Peyer's patch (tissue), 4 donors: ENCODE results near the gene VPS52. TPM values are rescaled to one million over a fixed set of nuclear protein-coding genes. Genes with fewer than 3 reads are reported as not detected.

Source experiments
- DNase-seq, 3 donors: peaks; one replicate each; pipeline ENCODE4 v3.0.0-alpha.2; 2017 to 2019
- H3K27ac ChIP-seq, 4 donors: fragments of 200-600 bp; sonication (generic); one replicate each; pipeline ENCODE4 v1.5.1; 2016 to 2019
- H3K27me3 ChIP-seq, 2 donors: fragments of 200-600 bp; sonication (generic); one replicate each; pipeline ENCODE4 v1.5.1; 2019
- H3K36me3 ChIP-seq, 3 donors: fragments of 200-600 bp; sonication (generic); one replicate each; pipeline ENCODE4 v1.5.1; 2016 to 2019
- H3K4me1 ChIP-seq, 4 donors: fragments of 200-600 bp; sonication (generic); one replicate each; pipeline ENCODE4 v1.5.1; 2016 to 2019
- H3K4me3 ChIP-seq, 4 donors: fragments of 200-600 bp; sonication (generic); 1 replicate in 3 of 4; 2 replicates in 1 of 4; pipeline ENCODE4 v1.5.1; 2016 to 2019; ENCODE audit warnings: mild to moderate bottlenecking in 1 of 4
- H3K9me3 ChIP-seq, 4 donors: fragments of 200-600 bp; sonication (generic); one replicate each; pipeline ENCODE4 v1.5.1; 2016 to 2019; ENCODE audit warnings: mild to moderate bottlenecking in 1 of 4
- POLR2A ChIP-seq, 2 donors: fragments of 450-650 bp; IDR thresholded peaks; one replicate each; pipeline ENCODE4 v1.5.1; 2017; ENCODE audit warnings: antibody characterized with exemption in 2 of 2, mild to moderate bottlenecking in 2 of 2, moderate library complexity in 2 of 2
- total RNA-seq, 4 donors: library from RNA; depleted of rRNA; stranded (reverse); fragments of >200 nt; gene quantifications; one replicate each; pipeline ENCODE4 v1.1.0, GENCODE V29; 2016
- TF ChIP-seq, protein P1 (sequence below), 6 experiments: fragments of 450-650 bp in 4 of 6; fragments of 200-600 bp in 2 of 6; sonication (generic) in 1 of 6; IDR thresholded peaks; one replicate each; pipeline ENCODE4 v1.5.1; 2017 to 2019; ENCODE audit warnings: antibody characterized with exemption in 6 of 6, mild to moderate bottlenecking in 3 of 6, moderate library complexity in 1 of 6

Gene VPS52
- total RNA-seq, 4 donors from 2014 or later: 56.7 to 132 (median 95.8) TPM

DNA sequence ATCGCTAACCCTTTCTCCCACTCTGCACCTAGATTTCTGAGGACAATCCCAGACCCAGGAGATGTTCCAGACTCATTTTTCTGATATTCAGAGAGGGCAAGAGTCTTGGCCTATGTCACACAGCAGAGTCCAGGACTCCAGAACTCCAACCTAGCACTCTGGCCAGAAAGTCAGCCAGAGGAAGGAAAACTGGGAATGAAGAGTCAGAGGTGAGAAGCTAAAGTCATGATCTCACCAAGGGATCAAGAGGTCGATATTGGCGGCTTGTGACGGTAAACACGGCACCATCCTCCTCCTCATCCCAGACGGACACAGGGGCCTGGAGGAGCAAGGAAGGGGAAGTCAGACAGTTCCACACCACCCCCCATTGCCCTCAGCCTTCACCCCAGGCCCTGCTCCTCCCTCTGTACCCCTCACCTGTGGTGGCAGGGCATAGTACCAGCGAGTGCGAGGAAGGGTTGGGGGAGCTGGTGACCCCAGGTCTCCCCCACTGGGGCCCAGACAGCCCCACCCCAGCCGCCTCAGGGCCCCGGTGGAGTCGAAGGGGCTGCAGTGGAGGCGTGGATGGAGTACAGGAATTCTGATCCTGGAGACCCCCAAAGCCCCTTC is 25.2 kb upstream of the VPS52 start:
- Histone ChIP-seq H3K4me1 (peaks cover 0 to 22% (median 6%) of the 10 kb centered on the region in 4 donors), H3K9me3 (no peaks in the 10 kb centered on the region), H3K27me3 (no peaks in the 10 kb centered on the region), H3K36me3 (peaks cover 0 to 35% (median 0%) of the 10 kb centered on the region in 3 donors), H3K4me3 (peak overlapping the region in 3 of 4 donors; percentile 69 to 89 (median 86)), H3K27ac (peak overlapping the region; percentile 93 to 96 (median 95))
- no peak for DNase-seq
- TF ChIP-seq POLR2A (IDR thresholded peaks at IDR 0.05): no peak
- TF ChIP-seq, protein P1, sequence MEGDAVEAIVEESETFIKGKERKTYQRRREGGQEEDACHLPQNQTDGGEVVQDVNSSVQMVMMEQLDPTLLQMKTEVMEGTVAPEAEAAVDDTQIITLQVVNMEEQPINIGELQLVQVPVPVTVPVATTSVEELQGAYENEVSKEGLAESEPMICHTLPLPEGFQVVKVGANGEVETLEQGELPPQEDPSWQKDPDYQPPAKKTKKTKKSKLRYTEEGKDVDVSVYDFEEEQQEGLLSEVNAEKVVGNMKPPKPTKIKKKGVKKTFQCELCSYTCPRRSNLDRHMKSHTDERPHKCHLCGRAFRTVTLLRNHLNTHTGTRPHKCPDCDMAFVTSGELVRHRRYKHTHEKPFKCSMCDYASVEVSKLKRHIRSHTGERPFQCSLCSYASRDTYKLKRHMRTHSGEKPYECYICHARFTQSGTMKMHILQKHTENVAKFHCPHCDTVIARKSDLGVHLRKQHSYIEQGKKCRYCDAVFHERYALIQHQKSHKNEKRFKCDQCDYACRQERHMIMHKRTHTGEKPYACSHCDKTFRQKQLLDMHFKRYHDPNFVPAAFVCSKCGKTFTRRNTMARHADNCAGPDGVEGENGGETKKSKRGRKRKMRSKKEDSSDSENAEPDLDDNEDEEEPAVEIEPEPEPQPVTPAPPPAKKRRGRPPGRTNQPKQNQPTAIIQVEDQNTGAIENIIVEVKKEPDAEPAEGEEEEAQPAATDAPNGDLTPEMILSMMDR (IDR thresholded peaks at IDR 0.05): no peak

DNA sequence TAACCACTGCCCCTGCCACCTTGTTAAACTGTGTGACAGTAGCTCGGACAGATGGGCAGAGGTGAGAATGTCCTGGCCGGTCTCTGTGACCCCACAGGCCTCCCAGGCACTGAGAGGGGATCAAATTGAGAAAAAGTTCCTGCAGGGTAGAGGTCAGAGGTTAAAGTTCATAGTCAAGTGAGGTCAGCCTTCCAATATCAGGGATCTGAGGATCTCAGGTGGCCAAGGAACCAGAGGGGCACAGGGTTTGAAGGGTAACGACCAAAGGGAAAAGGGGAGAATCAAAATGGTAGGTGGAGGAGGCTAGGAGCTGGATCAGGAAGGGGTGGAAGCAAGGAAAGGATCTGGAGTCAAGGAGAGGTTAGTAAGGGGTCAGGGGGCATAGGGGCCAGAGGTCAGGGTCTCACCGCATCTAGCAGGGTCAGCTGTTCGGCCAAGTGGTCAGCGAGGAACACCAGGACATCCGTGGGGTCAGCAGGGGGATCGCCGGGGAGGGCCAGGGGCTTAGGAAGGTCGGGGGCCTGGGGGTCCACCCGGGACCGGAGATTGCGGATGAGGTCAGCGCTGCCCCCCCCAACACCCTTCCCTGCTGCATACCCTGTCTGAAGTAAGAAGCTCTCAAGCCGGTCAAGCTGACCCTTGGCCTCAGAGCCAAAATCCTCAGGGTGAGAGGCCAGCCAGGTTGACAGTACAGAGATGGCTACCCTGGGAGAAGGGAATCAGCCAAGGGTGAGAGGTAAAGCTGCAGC is 24.1 kb upstream of the VPS52 start:
- H3K27ac ChIP-seq: no peak overlapping the region
- no peak overlapping the region for H3K4me3 ChIP-seq
- peaks cover 0 to 42% (median 0%) of the 10 kb centered on the region in 3 donors for H3K36me3 ChIP-seq
- H3K9me3 ChIP-seq: no peaks in the 10 kb centered on the region
- DNase-seq: no peak
- TF ChIP-seq, protein P1 (IDR thresholded peaks at IDR 0.05): no peak
- TF ChIP-seq POLR2A (IDR thresholded peaks at IDR 0.05): no peak
- H3K4me1 ChIP-seq: peaks cover 0 to 21% (median 6%) of the 10 kb centered on the region in 4 donors
- H3K27me3 ChIP-seq: no peaks in the 10 kb centered on the region

DNA sequence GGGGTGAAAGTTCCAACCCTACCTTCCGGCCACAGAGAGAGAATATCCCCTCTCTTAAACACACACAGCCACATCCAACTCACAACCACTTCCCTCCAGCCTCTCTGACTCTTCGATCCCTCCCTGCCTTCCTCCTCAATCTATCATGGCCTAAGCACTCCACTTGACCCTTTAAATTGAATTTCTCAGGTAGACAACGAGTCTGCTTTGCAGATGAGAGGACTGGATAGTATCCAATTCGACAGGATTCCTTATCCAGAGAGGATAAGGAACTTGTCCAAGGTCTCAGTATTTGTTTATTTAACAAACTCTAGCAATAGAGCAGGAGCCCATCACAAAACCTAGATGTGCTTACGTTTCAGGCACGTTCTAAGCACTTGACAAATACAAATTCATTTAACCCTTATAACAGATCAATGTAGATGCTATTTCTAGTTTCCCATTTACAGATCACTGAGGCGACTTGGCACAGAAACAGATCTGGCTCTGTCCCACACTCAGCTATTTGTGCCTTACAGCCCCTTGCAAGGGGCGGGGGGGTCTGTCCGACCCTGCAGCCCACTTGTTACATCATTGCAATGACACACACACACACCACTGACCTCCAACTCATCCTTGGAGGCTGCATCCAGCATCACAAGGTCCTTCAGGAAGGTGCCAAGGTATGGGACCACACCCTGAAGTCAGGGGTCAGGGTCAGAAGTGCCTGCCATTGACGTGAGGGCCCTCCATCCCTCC is 22.6 kb upstream of the VPS52 start:
- DNase-seq: no peak
- Histone ChIP-seq H3K27me3 (no peaks in the 10 kb centered on the region), H3K4me1 (peaks cover 5 to 20% (median 9%) of the 10 kb centered on the region in 4 donors), H3K4me3 (no peak overlapping the region), H3K9me3 (no peaks in the 10 kb centered on the region), H3K36me3 (peaks cover 0 to 42% (median 0%) of the 10 kb centered on the region in 3 donors), H3K27ac (no peak overlapping the region)
- TF ChIP-seq, protein P1 (IDR thresholded peaks at IDR 0.05): no peak
- TF ChIP-seq POLR2A (IDR thresholded peaks at IDR 0.05): no peak

DNA sequence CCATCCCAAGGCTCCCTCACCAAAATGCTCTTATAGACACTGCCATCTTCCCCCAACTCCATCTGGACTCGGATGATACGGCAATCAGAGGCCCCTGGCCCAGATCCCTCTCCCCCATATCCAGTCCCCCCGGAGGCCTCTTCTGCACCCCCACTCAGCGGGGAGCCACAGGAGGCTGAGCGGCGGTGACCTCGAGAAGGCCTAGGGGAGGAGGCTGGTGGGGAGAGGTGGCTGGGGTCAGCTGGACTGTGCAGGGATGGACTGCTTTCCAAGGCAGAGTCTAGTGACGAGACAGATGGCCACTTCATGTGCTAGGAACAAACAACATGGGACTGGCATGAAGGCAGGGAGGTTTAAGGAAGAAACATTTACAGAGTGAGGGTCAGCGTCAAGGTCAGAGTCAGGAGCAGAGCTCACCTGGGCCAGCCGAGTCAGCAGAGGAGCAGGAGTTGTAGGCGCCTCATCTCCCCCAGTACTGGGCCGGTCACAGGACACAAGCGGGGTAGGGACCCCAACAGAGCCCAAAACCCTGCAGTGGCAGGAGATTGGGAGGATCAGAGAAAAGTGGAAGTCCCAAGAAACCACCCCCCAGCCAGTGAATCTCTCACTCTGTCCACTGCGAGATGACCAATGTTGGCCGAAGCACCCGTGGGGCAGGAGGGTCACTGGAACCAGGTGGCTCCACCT is 21.5 kb upstream of the VPS52 start:
- Histone ChIP-seq H3K9me3 (no peaks in the 10 kb centered on the region), H3K4me1 (peaks cover 5 to 25% (median 14%) of the 10 kb centered on the region in 4 donors), H3K4me3 (no peak overlapping the region), H3K36me3 (peaks cover 0 to 42% (median 0%) of the 10 kb centered on the region in 3 donors), H3K27ac (no peak overlapping the region), H3K27me3 (no peaks in the 10 kb centered on the region)
- DNase-seq: no peak
- TF ChIP-seq, protein P1 (IDR thresholded peaks at IDR 0.05): no peak
- TF ChIP-seq POLR2A (IDR thresholded peaks at IDR 0.05): no peak

DNA sequence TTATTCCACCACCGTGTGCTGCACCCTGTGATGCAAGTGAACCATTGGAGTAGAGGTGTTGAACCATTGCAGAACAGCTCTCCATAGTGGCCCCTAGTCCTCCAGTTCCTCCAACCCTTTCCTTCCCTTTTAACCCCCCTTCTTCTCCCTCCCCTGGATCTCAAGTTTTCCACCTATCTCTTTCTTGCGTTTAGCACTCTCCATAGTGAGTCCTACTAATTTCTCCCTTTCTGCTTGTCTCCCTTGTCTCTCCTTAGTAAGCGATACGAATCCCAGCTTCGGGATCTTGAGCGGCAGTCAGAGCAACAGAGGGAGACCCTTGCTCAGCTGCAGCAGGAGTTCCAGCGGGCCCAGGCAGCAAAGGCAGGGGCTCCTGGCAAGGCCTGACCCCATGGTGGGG is 18.8 kb upstream of the VPS52 start:
- H3K9me3 ChIP-seq: no peaks in the 10 kb centered on the region
- peak overlapping the region in 2 of 4 donors; percentile 73 to 86 for H3K4me3 ChIP-seq
- DNase-seq: no peak
- no peak overlapping the region for H3K27ac ChIP-seq
- TF ChIP-seq, protein P1 (IDR thresholded peaks at IDR 0.05): no peak
- no peak for TF ChIP-seq POLR2A (IDR thresholded peaks at IDR 0.05)
- H3K36me3 ChIP-seq: peaks cover 0 to 56% (median 0%) of the 10 kb centered on the region in 3 donors
- H3K27me3 ChIP-seq: no peaks in the 10 kb centered on the region
- H3K4me1 ChIP-seq: peaks cover 5 to 20% (median 11%) of the 10 kb centered on the region in 4 donors
